ENCODE results near the gene ISY1. TPM values are rescaled to one million over a fixed set of nuclear protein-coding genes. Genes with fewer than 3 reads are reported as not detected.
"Not testable (repeated sequence)": the region's sequence is repeated elsewhere in the genome, so short reads cannot be mapped to it uniquely, and the experiment has no call there.

The ISY1 gene
- total and polyA plus RNA-seq, 9 donors: 33.4 to 47.6 (median 38.9) TPM

DNA sequence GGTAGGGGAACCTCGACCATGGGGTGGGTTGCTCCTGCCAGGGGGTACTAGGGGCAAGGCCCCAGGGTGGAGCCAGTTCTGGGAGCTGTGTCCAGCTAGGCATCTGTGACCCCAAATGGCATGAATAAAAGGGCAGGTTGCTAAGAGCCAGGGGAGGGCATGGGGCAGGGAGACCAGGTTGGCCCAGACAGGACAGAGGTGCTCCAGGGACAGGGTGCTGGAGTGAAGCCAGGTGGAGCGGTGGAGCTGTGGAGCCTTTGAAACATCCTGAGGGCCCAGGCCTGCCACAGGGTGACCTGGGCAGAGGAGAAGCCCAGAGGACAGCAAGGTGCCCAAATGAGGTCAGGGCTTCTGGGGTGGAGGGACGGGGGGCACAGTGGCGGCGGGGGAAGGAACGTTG lies 72.6 kb downstream of the ISY1 start:
- WGBS (ENCODE audit: insufficient coverage): no CpG with 5 or more reads among the region's 6 CpGs
- H3K4me3 ChIP-seq (ENCODE audit: low read length); H3K4me1 ChIP-seq (ENCODE audit: control insufficient read depth, insufficient read depth, low read length); H3K27ac ChIP-seq (ENCODE audit: low read length); H3K27me3 ChIP-seq (ENCODE audit: control insufficient read depth, insufficient read depth, low read length); DNase-seq; H3K9me3 ChIP-seq (replicated peaks; ENCODE audit: control insufficient read depth, low read depth, low read length); H3K36me3 ChIP-seq (ENCODE audit: control insufficient read depth, insufficient read depth, low read length): not testable (repeated sequence)

- H3K36me3 ChIP-seq (ENCODE audit: control insufficient read depth, insufficient read depth, low read length); H3K27me3 ChIP-seq (ENCODE audit: control insufficient read depth, insufficient read depth, low read length); H3K4me3 ChIP-seq (ENCODE audit: low read length); H3K27ac ChIP-seq (ENCODE audit: low read length); H3K4me1 ChIP-seq (ENCODE audit: control insufficient read depth, insufficient read depth, low read length); H3K9me3 ChIP-seq (replicated peaks; ENCODE audit: control insufficient read depth, low read depth, low read length): not testable (repeated sequence)
- DNase-seq: peak; percentile 80
- no CpG with 5 or more reads among the region's 9 CpGs for WGBS (ENCODE audit: insufficient coverage)
Observed at GRCh38 chr3:129087904-129088303, 73.0 kb downstream of the ISY1 start.

DNA sequence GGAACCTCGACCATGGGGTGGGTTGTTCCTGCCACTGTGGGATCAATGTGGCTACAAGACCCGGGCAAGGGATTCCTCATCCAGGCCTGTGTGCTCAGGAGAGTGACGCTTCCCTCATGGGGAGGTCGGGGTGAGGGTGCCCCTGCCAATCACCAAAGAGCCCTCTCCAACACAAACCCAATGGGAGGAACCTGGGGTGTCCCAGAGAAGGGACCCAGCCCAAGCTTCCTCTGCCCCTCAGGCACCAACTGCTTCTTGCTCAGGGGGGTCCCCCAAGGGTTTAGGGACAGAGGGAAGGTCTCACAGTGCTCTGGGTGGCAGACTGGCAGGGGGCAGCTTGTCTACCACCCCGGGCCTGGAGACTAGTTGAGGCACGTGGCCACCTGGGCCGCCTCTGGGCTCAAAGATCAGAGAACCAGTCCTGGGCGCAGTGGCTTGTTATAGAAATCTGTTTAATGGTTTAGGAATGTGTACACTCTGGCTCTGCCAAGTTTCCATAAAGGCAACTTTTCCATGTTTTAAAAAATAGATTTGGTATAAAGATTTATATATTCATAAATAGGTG lies 73.6 kb downstream of the ISY1 start:
- H3K9me3 ChIP-seq (replicated peaks; ENCODE audit: control insufficient read depth, low read depth, low read length): no peaks in the 10 kb centered on the region
- H3K4me1 ChIP-seq (ENCODE audit: control insufficient read depth, insufficient read depth, low read length): peaks cover 7% of the 10 kb centered on the region
- DNase-seq: peak; percentile 85
- peaks cover under 1% of the 10 kb centered on the region for H3K36me3 ChIP-seq (ENCODE audit: control insufficient read depth, insufficient read depth, low read length)
- WGBS (ENCODE audit: insufficient coverage): 66% methylated on average over 4 of the region's 8 CpGs
- no peak overlapping the region for H3K4me3 ChIP-seq (ENCODE audit: low read length)
- H3K27ac ChIP-seq (ENCODE audit: low read length): peak overlapping the region; percentile 92
- H3K27me3 ChIP-seq (ENCODE audit: control insufficient read depth, insufficient read depth, low read length): no peaks in the 10 kb centered on the region

- DNase-seq: no peak
- peaks cover 2% of the 10 kb centered on the region for H3K27me3 ChIP-seq (ENCODE audit: control insufficient read depth, insufficient read depth, low read length)
- H3K4me3 ChIP-seq (ENCODE audit: low read length): no peak overlapping the region
- no peaks in the 10 kb centered on the region for H3K9me3 ChIP-seq (replicated peaks; ENCODE audit: control insufficient read depth, low read depth, low read length)
- H3K36me3 ChIP-seq (ENCODE audit: control insufficient read depth, insufficient read depth, low read length): no peaks in the 10 kb centered on the region
- no peak overlapping the region for H3K27ac ChIP-seq (ENCODE audit: low read length)
- WGBS (ENCODE audit: insufficient coverage): 93% methylated on average over 4 of the region's 4 CpGs
- H3K4me1 ChIP-seq (ENCODE audit: control insufficient read depth, insufficient read depth, low read length): peaks cover 7% of the 10 kb centered on the region
Observed at GRCh38 chr3:129085818-129086217, 75.0 kb downstream of the ISY1 start.

- Histone ChIP-seq H3K4me1 (ENCODE audit: control insufficient read depth, insufficient read depth, low read length) (peaks cover 7% of the 10 kb centered on the region), H3K9me3 (replicated peaks; ENCODE audit: control insufficient read depth, low read depth, low read length) (no peaks in the 10 kb centered on the region), H3K27ac (ENCODE audit: low read length) (no peak overlapping the region), H3K36me3 (ENCODE audit: control insufficient read depth, insufficient read depth, low read length) (no peaks in the 10 kb centered on the region), H3K27me3 (ENCODE audit: control insufficient read depth, insufficient read depth, low read length) (peaks cover 2% of the 10 kb centered on the region), H3K4me3 (ENCODE audit: low read length) (no peak overlapping the region)
- WGBS (ENCODE audit: insufficient coverage): 88% methylated on average over 11 of the region's 12 CpGs
- DNase-seq: no peak
Observed at GRCh38 chr3:129085165-129085715, 75.6 kb downstream of the ISY1 start.

- Histone ChIP-seq H3K9me3 (replicated peaks; ENCODE audit: control insufficient read depth, low read depth, low read length) (no peaks in the 10 kb centered on the region), H3K27ac (ENCODE audit: low read length) (no peak overlapping the region), H3K36me3 (ENCODE audit: control insufficient read depth, insufficient read depth, low read length) (no peaks in the 10 kb centered on the region), H3K4me1 (ENCODE audit: control insufficient read depth, insufficient read depth, low read length) (peaks cover 7% of the 10 kb centered on the region), H3K27me3 (ENCODE audit: control insufficient read depth, insufficient read depth, low read length) (peaks cover 2% of the 10 kb centered on the region), H3K4me3 (ENCODE audit: low read length) (no peak overlapping the region)
- DNase-seq: no peak
- 82% methylated on average over 4 of the region's 6 CpGs for WGBS (ENCODE audit: insufficient coverage)
Observed at GRCh38 chr3:129084501-129084900, 76.4 kb downstream of the ISY1 start.

DNA sequence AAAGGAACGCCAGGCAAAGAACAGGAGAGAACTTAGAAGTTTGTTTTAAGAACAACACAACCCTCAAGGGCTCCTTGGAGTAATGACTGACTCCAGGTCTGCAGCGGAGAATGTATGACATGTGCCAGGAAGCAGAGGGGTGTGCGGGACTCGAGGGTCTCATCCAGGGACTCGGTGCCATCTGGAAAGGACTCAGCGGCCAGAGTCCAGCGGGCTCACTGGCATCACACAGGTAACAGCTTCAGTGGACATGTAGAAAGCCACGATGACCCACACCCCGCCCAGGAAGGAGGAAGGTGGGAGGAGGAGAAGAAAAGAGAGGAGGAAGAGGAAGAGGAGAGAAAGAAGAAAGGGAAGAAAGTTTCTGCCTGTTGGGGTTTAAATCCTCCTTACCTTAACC lies 78.8 kb downstream of the ISY1 start:
- Histone ChIP-seq H3K36me3 (ENCODE audit: control insufficient read depth, insufficient read depth, low read length) (no peaks in the 10 kb centered on the region), H3K9me3 (replicated peaks; ENCODE audit: control insufficient read depth, low read depth, low read length) (no peaks in the 10 kb centered on the region), H3K4me3 (ENCODE audit: low read length) (no peak overlapping the region), H3K4me1 (ENCODE audit: control insufficient read depth, insufficient read depth, low read length) (peaks cover 3% of the 10 kb centered on the region), H3K27me3 (ENCODE audit: control insufficient read depth, insufficient read depth, low read length) (peaks cover 2% of the 10 kb centered on the region), H3K27ac (ENCODE audit: low read length) (no peak overlapping the region)
- no peak for DNase-seq
- 69% methylated on average over 6 of the region's 9 CpGs for whole genome bisulfite sequencing (ENCODE audit: insufficient coverage)

- Histone ChIP-seq H3K4me3 (ENCODE audit: low read length) (no peak overlapping the region), H3K27me3 (ENCODE audit: control insufficient read depth, insufficient read depth, low read length) (peaks cover 2% of the 10 kb centered on the region), H3K4me1 (ENCODE audit: control insufficient read depth, insufficient read depth, low read length) (no peaks in the 10 kb centered on the region), H3K9me3 (replicated peaks; ENCODE audit: control insufficient read depth, low read depth, low read length) (no peaks in the 10 kb centered on the region), H3K27ac (ENCODE audit: low read length) (no peak overlapping the region), H3K36me3 (ENCODE audit: control insufficient read depth, insufficient read depth, low read length) (no peaks in the 10 kb centered on the region)
- no peak for DNase-seq
- WGBS (ENCODE audit: insufficient coverage): no CpG with 5 or more reads among the region's 8 CpGs
Observed at GRCh38 chr3:129081503-129081902, 79.4 kb downstream of the ISY1 start.

- no peaks in the 10 kb centered on the region for H3K9me3 ChIP-seq (replicated peaks; ENCODE audit: control insufficient read depth, low read depth, low read length)
- H3K4me1 ChIP-seq (ENCODE audit: control insufficient read depth, insufficient read depth, low read length): no peaks in the 10 kb centered on the region
- no peak overlapping the region for H3K4me3 ChIP-seq (ENCODE audit: low read length)
- no peak overlapping the region for H3K27ac ChIP-seq (ENCODE audit: low read length)
- WGBS (ENCODE audit: insufficient coverage): 49% methylated on average over 5 of the region's 8 CpGs
- DNase-seq: no peak
- H3K27me3 ChIP-seq (ENCODE audit: control insufficient read depth, insufficient read depth, low read length): peaks cover 2% of the 10 kb centered on the region
- H3K36me3 ChIP-seq (ENCODE audit: control insufficient read depth, insufficient read depth, low read length): no peaks in the 10 kb centered on the region
Observed at GRCh38 chr3:129078510-129078909, 82.4 kb downstream of the ISY1 start.

Data from muscle of leg (tissue), 11 donors.